IPS-NIHi7 (cell line): Measurements from ENCODE around the gene TCF20.
A peak's percentile ranks its signal among the peaks of the same experiment; 100 is the strongest.

Experiments used
- DNase-seq: peaks from one replicate; pipeline ENCODE4 v3.0.0; 2012; ENCODE audit warnings: mixed read lengths; ENCODE audit errors: extremely low spot score

The TCF20 gene

GRCh38 chr22:42300259-42301076 lies 30.0 kb upstream of the TCF20 start:
- DNase-seq = peak; percentile 38

DNA sequence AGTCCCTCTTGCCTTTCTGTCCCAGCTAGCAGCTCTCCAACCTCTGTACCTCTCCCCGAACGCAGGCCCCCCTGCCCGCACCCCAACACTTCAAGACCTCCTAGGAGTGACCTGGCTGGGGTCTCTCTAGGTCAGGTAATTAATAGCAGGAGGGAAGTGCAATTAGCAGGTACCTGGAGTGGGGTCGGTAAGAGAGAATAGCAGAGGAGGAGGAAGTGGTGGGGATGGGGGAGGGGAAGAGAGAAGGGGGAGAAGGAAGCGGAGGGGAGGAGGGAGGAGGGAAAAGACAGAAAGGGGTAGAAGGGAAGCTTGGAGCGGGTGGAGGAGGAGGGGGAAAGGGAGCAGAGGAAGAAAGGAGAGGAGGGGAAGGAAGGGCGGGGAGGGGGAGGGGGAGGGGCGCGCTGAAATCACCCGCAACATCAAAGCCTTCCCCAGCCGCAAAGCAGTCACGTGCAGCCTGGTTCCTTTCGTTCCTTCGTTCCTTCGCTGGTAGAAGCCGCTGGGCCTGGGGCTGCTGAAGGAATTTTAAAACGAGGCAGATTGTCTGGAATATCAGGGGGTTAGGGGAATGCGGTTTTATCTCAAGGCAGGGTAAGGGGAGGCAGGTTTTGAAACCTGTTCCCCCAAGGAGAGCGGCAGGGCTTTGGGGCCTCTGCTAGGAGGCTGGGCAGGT lies 29.3 kb upstream of the TCF20 start:
- DNase-seq = peak; percentile 62

DNA sequence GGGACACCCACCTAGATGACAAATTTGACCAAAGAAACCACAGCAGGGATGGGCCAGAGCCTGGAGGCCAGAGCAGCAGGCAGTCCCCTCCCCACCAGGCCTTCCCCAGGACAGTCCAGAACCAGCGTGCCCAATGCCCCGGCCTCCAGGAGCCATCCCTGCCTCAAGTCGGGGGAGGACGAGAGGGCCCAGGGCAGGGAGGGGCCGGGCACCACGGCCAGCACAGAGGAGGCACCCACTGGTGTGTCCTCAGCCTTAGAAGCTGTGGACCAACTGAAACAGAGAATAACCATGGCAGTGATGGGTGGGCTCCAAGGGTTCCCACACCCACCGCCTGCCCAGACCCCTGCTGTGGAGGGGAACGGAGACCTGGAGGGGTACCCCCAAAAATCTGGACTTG lies 28.3 kb upstream of the TCF20 start:
- no peak for DNase-seq

GRCh38 chr22:42297778-42298177 lies 27.3 kb upstream of the TCF20 start:
- DNase-seq = no peak

DNA sequence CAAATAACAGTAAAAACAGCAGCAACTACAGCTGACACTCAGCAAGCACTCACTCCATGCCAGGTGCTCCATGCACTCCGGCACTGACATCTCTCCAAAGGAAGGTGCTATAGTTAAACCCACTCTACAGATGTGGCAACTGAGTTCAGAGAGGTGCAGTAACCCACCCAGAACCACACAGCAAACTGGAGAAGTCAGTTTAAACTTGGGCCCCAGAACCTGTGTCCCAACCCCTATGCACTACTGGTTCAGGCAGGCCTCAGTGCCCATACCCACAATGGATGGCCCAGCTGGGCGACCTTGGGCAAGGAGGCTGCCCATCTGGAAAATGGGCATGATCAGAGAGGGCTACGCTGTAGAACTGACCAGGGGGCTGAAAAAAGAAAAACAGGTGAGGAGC lies 26.4 kb upstream of the TCF20 start:
- DNase-seq = no peak

DNA sequence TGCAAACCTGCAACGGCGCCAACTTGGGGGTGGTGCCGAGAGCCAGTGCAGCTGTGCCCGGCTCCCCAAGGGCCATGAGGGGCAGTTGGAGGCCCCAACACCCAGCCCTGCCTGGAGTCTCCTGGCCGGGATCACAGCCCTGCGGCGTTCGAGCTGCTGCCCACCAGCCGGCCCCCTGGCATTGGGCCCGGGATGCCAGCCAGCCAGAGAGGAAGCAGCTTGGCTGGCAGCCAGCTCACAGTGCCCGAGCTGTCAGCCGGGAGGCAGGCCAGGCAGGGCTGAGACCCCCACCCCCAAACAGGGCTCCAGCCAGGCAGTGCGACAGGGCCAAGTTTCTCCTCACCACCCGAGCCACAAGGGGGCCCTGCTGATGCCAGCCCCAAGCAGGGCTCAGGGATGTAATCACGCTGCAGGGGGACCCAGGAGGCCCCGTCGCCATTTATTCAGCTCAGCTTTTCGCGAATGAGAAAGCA lies 26.0 kb upstream of the TCF20 start:
- no peak for DNase-seq

GRCh38 chr22:42294034-42294985 lies 23.9 kb upstream of the TCF20 start:
- DNase-seq = peak; percentile 92

DNA sequence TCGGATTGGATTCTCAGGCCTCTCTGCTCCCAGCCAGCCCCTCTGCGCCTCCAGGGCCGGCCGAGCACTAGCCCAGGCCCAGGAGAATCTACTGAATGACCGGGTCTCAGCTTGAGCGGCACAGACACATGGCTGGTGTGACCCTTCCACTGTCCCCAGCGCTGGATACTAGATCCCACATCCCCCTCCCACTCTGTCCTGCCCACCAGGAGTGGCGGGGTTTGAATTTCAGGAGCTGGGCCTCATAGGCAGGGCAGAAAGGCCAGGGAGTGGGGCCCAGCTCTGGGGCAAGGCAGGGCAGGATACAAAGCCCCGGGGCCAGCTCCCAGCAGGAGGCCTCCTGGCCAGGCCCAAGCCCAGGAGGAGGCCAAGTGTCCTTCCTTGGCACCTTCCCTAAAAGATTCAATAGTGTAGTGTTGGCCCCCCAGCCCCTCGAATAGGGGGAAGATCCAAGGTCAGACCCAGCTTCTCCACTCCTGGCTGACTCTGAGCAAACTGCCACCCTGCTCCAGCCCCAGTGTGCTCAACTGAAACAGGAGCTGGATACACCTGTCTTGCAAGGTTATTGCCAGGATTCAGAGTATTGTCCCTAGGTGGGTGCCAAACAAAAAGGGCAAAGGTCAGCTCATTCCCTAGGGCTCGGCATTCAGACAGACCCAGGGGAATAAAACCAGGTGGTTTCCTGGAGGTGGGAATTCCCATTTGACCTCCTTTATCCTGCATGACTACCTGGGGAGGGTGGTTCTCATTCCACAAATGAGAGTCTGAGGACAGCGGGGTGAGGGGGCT lies 22.5 kb upstream of the TCF20 start:
- DNase-seq = no peak

DNA sequence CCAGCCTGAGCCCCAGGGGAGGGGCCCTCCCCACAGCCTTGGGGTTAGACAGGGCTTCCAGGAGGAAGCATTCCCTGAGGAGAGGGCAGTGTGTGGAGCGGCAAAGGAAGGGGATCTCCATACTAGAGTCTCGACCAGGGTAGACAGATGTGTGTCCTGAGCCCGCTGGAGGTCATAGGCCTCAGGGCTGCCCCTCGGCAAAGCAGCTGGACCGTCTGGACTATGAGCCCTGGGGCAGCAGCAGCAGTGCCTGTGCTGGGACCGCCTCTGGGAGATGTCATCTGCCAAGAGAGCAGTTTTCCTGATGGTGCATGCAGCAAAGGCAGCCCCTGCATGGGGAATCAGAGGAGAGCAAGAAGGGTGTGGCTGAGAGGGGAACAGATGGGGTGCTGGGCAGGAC lies 20.8 kb upstream of the TCF20 start:
- no peak for DNase-seq

GRCh38 chr22:42289671-42290541 lies 19.5 kb upstream of the TCF20 start:
- no peak for DNase-seq

DNA sequence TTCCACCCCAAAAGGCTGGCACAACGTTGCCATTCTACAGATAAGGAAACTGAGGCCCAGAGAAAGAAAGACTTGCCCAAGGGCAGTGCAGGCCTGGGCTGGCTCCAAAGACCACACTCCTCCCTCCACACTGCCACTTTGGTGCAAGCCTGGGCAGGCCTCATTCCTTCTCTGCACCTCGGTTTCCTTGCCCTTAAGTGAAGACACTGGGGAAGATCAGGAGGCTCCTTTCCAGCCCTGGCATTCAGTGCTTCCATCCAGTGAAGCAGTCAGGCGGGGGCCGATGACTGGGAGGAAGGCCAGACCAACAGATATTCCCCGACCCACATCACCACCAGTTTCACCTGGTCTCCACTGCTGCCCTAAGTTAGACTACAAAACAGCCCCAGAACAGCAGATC lies 18.3 kb upstream of the TCF20 start:
- DNase-seq = no peak

DNA sequence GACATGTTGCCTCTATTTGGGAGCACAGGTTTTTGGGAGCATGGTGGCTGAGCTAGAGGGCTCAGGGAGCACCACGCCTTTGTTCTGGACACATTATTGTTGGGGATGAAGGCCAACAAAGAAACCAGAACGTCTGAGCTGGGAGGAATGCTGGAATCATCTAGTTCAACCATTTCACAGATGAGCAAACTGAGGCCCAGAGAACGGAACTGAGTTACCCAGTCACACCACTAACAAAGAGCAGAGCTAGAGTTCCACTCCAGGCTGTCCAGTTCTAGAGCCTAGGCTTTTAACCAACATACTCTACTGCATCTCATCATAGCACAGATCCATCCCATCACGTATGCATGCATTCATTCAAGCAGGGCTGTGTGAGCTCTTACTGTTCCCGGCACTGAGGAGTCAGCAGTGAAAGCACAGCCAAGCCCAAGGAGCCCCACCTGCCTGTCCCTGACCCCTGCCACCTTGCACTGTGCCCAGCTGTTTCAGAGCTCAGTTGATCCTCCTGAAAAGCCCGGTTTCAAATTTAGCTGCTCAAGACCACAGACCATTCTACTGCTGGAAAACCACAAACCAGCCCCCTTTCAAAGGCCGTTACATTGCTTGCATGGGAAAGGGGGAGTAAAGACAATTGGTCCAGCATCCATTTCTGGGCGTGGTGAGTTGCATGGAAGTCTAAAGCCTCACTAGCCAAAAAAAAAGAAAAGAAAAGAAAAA lies 16.9 kb upstream of the TCF20 start:
- no peak for DNase-seq

DNA sequence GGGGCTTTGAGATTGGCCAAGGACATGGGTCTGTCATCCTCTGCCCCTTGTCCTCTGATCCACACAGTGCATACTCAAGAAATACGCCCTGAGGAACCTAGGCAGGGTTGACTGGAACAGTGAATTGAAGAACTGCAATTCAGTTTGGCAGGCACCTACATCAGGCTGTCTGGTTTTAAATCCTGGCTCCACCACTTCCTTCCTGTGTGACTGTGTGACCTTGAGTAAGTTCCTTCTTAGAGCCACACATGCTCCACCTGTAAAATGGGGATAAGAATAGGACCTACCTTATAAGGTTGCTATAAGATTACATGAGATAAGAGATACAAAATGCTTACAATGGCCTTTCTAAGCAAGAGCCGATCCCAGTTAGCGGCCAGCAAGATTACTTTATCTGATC lies 15.8 kb upstream of the TCF20 start:
- DNase-seq = no peak

DNA sequence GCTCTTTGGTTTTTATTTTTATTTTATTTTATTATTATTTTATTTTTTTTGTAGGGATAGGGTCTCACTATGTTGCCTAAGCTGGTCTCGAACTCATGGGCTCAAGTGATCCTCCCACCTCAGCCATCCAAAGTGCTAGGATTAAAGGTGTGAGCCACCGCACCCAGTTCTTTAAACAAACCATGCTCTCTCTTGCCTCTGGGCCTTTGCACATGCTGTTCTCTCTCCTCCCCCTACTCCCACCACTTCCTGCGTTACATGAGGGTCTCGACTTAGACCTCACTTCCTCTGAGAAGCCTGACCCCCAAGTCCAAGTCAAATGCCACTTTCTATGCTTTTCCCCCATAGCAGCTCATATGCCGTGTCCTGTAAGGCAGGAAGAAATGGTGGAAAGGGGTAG lies 15.2 kb upstream of the TCF20 start:
- no peak for DNase-seq

GRCh38 chr22:42284643-42285181 lies 14.3 kb upstream of the TCF20 start:
- no peak for DNase-seq

DNA sequence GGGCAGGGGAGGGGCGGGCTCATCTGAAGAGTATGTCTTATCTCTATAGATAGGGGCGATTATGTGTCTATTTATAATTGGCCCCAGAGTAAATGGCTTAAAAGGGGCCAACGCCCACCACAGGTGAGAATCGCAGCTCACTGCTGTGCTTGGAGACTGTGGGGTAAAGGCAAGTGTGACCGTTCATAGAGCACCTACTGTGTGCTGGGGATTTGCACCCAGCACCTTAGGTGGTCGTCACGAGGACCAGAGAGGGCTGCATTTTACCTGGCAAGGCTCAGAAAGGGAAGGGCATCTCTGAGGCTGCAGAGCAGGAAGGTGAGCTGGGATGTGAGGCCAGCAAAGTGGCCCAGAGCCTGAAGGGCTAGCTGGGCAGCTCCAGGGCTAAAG lies 13.7 kb upstream of the TCF20 start:
- no peak for DNase-seq

DNA sequence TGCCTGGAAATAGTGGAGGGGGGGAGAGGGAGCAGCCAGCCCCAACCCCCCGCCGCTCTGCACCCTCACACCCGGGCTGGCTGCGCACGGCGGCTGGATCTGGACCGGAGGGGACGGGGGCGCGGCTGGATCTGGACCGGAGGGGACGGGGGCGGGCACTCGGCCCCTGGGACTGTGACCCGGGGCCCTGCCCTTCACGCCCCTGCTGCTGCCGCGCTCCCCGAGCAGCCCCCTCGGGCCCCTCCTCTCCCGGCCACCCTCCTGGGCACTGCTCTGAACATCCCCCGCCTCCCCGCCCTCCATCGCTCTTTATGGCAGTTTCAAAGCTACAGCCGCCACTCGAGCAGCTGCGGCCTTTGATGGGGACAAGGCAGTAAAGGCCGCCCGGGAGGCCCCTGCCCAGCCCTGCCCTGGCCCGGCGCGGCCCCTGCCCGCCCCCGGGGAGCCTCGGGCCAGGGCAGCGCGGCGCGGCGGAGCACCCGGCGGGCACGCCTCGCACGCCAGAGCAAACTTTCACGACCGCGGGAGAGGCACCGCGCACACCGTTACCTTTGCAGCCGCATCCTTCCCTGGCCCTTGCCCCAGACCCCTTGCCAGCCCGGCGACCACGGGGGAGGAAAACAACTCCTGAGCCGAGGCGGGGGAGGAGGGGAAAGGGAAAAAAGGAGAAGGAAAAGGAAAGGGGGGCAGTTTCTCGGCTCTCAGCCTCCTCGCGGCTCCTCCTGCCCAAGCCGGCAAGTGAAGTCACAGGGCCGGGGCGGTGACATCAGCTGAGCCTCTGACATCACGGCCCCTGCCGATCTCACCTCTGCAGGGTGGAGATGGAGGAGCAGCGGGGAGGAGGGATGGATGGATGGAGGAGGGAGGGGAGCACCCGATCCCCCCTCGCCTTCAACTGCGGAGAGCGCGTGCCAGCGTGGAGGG lies 13.1 kb upstream of the TCF20 start:
- DNase-seq = no peak

GRCh38 chr22:42282943-42283277 lies 12.5 kb upstream of the TCF20 start:
- DNase-seq = no peak
